CMK (cell line): ENCODE measurements around the gene SFXN4.
"Not testable (repeated sequence)": the region's sequence is repeated elsewhere in the genome, so short reads cannot be mapped to it uniquely, and the experiment has no call there.

Experiments
- DNase-seq: peaks from one replicate; pipeline ENCODE4 v3.0.0-alpha.2; 2010; ENCODE audit warnings: low read depth

SFXN4 gene

GRCh38 chr10:119190954-119191785, 25.7 kb upstream of the SFXN4 start:
- DNase-seq = no peak

GRCh38 chr10:119190353-119190752, 24.8 kb upstream of the SFXN4 start:
- DNase-seq = no peak

DNA sequence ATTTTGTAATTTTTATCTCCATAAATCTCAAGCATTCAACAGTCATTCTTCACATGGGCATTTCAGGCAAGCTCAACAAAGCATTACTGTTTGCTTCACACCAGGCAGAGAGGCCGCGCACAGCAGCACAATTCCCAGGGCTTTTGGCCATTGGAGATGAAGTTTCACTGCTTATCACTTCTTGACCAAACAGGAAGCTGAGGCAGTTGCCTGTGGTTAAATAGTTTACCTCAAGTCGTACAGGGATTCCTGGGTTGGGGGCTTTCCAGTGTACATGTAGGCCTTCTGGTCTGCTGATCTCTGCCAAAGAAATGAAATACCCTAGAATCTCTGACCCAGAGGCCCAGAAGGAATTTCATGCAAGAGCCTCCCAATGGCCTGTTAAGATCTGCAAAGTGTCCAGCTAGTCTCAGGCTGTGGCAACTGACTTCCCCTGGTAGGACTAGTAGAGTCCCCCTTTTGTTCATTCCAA, 24.3 kb upstream of the SFXN4 start:
- peak; percentile 43 for DNase-seq

DNA sequence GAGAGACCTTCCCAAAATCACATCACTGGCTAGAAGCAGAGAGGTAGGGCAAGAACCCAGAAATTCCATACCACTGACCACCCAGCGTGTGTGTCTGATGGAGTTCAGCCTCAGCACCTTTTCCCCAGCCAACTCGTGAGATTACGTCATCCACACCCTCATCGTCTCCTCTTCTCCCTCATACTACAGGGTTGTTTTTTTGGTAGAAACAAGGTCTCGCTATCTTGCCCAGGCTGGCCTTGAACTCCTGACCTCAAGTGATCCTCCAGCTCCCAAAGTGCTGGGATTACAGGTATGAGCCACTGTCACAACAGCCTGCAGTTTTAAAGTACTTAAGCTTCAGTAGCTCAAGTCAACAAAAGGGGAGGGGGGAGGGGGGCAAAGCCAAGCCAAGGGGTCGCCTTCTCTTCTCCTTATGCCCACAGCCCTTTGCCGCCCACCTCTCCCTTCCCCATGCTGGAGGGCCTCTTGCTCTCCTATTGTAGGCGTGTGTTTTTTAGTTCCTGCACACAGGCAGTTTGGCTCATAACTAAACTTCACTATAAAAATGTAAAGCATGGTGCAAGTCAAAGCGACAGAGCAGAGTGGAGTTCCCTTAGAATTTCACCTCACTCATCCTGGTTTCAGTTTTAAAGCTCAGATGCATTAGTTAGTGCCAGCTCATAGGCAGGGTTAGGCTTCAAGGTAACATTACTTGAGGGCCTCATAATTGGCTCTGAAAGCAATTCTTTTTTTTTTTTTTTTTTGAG, 18.3 kb upstream of the SFXN4 start:
- no peak for DNase-seq

DNA sequence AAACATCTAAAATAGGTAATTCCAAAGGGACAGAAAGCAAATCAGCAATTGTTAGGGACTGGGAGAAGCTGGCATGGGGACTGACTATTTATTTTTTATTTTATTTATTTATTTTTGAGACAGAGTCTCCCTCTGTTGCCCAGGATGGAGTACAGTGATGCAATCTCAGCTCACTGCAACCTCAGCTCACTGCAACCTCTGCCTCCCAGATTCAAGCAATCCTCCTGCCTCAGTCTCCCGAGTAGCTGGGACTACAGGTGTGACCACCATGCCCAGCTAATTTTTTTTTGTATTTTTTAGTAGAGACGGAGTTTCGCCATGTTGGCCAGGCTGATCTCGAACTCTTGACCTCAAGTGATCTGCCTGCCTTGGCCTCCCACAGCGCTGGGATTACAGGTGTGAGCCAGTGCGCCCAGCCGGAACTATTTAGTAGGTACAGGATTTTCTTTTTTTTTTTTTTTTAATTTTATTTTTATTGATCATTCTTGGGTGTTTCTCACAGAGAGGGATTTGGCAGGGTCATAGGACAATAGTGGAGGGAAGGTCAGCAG, 15.4 kb upstream of the SFXN4 start:
- DNase-seq = not testable (repeated sequence)

DNA sequence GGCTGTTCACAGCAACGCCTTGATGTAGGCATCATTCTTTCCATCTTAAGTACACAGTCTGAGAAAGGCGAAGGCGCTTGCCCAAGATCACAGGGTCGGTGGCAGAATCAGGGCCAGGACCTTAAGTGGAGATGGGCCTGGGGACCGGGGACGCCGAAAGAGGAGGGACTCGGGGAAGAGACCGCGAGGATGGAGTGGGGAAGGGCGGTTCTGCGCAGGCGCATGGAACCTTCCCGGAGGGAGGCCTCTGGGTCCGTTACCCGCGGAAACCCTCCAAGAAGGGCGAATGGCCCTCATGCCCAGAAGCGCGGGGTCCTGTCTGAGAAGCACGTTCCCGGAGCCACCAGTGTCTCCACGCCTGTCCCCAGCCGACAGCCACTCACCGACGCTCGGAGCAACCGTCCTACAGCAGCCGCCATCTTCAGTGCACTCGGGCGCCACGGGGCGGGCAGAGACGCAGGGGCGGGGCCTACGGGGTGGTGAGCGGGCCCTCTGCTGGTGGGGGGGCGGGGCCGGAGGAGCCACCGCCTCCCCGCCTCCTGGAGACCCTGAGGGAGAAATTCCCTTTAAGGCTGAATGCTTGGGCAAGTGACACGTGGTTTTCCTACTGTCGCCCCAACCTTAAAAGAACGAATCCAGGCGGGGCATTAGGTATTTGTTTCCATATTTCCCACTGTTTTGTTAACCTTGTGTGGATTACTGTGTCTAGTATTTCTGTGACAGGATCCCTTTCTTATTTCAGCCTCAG, 13.0 kb upstream of the SFXN4 start, which contains the start of gene PRDX3:
Gene PRDX3 (minus strand): TSS at position 441 of the 748 bp plus-strand sequence. CDS start 22 bp downstream, at position 419.
- peak; percentile 71 for DNase-seq

- no peak for DNase-seq
Measured at GRCh38 chr10:119177708-119178371, 12.3 kb upstream of the SFXN4 start.

- DNase-seq = no peak
Measured at GRCh38 chr10:119176166-119176565, 10.7 kb upstream of the SFXN4 start.

- DNase-seq = no peak
Measured at GRCh38 chr10:119174109-119174508, 8.6 kb upstream of the SFXN4 start.

- no peak for DNase-seq
Measured at GRCh38 chr10:119167041-119167440, 1.5 kb upstream of the SFXN4 start.

- DNase-seq = no peak
Measured at GRCh38 chr10:119166564-119166963, 1.1 kb upstream of the SFXN4 start.

- DNase-seq = no peak
Measured at GRCh38 chr10:119166118-119166500, 595 bp upstream of the SFXN4 start.

DNA sequence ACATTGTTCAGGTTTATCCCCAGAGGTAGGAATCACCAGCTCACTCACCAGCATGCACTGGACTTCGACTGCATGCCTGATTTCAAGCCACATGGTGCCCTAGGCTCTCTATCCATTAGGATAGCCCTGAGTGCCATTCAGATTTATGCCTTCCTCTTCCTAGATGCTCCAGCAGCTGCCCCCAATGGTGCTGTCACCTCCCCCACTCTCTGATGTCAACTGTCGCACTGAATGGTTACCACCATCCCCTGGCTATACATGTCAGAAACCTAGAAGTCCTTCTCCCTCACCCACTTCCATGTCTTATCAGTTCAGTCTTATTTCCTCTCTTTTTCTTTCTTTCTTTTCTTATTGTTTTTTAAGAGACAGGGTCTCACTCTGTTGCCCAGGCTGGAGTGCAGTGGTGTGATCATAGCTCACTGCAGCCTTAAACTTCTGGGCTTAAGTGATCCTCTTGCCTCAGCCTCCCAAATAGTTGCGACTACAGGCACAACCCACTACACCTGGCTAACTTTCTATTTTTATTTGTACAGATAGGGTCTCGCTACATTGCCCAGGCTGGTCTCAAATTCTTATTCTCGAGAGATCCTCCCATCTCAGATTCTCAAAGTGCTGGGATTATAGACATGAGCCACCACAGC, 2.9 kb downstream of the SFXN4 start:
- DNase-seq = no peak

DNA sequence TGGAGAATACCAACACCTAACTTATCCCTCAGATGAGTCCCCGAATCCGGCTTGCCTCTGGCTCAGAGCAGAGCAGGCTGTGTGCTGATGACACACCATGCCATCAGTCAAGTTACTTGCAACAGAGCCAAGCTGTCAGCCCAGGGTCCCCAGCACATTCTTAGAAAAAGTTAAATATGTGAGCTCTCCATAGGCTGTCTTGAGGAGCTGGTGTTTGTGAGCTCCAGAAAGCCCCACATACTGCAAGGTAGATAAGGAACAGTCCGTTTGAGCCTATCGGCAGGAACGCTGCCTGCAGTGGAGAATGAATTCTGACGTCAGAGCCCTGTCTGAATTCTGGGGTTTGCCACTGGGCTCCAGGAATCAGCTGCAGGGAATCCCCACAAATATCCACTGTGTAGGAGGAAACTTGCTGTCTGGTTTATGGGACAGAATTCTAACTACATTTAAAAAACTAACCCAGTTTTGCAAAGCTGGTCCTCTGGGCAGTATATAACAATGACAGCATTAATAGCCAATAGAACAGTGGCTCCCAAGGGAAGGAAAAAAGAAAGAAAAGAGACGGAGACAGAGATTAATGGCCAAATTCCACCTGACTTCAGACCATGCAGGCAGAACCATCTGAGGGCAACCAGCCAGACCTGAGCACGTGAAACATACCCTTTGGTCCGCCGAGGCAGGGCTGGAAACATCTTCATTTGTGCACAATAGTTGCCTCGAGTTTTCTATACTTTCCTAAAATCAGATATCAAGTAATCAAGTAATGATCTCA, 3.6 kb downstream of the SFXN4 start:
- no peak for DNase-seq

DNA sequence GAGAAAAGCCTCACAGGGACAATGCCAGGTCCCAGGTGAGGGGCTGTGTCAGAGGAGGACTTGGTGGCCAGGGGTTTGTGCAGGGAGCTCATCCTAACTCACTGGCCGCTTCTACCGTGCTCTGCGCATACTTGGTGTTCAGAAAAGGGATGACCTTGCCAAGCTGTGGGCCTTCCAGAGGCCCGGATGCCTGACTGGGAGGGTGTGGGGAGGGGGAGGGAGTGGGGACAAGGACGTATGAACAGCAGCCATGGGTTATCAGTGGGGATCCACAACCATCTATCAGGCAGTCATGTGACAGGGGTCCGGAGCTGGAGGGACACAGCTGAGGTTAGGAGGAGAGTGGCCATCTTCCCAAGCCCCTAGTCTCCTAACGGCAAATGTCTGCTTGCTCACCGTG, 6.2 kb downstream of the SFXN4 start:
- no peak for DNase-seq

DNA sequence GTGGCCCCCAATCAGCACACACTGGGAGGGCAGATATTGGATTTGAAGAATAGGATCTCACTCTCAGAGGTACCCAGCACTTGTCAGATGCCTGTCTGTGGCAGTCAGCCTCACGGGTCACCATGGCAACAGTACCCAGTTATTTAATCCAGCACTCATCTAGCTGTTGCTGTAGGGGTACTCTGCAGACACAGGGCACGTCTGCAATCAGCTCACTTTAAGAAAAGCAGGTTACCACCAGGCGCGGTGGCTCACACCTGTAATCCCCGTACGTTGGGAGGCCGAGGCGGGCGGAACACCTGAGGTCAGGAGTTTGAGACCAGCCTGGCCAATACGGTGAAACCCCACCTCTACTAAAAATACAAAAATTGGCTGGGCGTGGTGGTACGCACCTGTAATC, 11.9 kb downstream of the SFXN4 start:
- DNase-seq = no peak

DNA sequence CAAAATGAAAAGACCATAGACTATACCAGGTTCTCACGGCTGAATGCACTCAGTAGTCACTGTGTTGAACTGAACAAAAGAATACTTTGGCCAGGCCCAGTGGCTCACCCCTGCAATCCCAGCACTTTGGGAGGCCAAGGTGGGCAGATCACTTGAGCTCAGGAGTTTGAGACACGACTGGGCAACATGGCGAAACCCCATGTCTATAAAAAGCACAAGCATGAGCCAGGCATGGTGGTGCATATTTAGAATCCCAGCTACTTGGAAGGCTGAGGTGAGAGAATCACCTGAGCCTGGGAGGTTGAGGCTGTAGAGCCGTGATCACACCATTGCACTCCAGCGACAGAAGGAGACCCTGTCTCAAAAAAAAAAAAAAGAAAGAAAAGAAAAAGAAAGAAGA, 12.5 kb downstream of the SFXN4 start:
- no peak for DNase-seq

DNA sequence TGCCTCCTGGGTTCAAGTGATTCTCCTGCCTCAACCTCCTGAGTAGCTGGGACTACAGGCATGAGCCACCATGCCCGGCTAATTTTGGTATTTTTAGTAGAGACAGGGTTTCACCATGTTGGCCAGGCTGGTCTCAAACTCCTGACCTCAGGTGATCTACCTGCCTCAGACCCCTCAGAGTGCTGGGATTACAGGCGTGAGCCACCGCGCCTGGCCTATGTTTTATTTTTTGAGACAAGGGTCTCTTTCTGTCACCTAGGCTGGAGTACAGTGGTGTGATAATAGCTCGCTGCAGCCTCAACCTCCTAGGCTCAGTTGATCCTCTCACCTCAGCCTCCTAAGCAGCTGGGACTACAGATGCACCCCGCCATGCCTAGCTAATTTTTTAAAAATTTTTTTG, 13.9 kb downstream of the SFXN4 start:
- DNase-seq = not testable (repeated sequence)

DNA sequence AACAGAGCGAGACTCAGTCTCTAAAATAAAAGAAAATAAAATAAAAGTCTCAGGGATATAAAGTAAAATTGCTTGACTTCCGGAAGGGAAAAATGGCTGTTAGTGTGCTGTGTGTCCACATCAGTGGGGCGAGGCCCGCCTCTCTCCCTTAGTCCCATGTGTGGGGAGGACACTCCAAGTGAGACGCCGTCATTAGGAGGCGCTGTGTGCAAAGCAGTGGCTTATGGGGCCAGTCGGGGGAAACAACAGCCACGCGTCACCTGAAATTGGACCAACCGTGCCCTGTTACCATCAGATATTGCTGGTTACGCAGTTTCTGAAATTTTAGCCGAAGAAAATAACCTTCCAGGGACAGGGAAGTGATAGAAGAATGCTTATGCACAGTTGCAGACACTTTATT, 15.8 kb downstream of the SFXN4 start:
- DNase-seq = no peak

DNA sequence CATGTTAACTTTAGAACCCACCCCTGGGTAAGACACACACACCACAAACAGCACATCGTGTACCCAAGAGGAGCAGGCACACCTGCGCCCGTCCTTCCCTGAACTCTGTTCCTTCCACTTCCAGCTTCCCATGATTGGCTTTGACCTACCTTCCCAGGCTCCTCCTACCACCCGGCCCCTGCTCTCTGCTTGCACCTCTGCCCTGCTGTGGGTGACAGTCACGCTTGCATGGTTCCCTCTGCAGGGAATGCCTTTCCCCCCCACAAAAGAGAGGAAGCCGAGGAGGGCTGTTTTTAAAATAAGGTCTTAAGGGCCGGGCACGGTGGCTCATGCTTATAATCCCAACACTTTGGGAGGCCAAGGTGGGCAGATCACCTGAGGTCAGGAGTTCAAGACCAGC, 16.4 kb downstream of the SFXN4 start:
- DNase-seq = no peak
